GM19043 (cell line): ENCODE data around the gene S1PR3.

ENCODE experiments used
- ATAC-seq: cut with Tn5 transposase; IDR thresholded peaks from one replicate; pipeline ENCODE4 v1.9.1; 2021; ENCODE audit warnings: low read depth; ENCODE audit not compliant: unreplicated experiment

S1PR3 gene

DNA sequence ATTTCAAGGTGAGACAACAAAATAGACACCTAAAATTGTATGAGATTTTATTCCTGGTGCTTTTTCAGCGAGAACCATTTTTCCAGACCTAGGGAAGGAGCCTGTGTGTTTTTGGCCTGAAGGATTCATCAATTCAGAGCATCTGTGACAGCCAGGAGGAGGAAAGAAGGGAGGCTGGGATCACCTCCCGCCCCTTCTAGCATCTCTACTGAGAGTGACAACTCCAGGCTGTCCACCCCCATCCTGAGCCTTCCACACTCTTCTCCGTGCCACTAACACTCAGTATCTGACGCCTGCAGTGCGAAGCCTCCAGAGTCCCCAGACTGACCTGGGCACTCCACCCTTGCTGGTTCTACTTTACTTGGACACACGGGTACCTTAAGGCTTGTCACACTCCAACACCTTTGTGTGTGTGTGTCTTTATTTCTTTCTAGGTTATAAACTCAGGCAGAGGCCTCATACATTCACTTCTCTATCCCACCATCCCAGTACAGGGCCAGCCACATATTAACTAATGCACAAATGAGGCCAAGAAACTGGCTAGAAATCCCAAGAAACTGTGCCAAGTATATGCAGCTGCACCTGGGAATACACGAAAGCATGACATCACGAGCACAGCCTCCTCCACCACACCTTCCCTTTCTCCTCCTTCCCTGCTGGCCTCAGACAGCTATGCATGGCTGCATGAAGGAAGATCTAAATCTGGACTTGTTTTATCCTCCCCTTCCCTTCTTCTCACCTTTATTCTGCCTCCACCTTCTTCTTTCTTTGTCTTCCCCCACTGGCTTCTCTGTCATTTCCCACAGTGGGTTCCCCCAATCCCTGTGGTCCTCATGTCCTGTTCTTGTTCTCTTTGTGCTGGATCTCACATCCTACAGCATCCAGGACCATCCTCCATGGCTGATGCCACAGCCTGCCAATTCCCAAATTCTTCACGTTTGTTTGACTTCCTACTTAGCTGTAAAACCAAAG, 16.0 kb downstream of the S1PR3 start:
- ATAC-seq: no peak

GRCh38 chr9:89008055-89008743, 16.9 kb downstream of the S1PR3 start:
- ATAC-seq: no peak

DNA sequence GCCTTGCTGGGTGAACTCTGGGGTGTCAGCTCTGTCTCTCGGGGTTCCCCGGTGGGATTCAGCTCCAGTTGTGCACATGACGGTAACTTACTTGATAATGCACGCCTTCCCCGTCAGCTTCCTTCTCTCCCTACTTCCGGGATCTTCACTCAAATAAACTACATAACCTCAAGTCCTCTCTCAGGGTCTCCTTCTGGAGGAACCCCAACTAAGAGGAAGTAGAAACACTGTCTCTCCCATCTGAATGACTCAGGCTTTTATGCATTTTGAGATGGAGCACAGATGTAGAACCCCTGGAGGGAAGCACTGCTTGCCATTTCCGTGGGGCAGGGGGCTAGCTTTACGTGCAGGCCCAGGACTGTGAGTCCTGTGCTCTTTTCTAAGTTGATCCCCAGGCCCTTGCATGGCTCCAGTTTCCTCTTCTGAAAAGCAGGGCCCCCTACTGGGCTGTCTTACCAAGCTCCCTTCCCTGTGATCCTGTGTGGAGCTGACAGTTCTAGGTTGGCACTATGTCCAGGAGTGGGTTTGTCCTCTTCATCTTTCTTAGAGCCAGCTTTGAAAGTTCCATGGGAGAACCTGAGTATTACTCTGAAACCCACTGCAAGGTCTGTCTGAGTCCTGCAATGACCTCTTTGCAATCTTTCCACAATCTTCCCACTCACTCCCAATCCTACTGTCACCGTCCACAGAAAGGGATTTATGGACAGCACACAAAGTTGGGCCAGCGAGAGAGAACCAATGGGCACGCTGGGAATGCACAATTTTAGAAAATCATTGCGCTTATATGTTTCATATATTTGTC, 17.7 kb downstream of the S1PR3 start:
- no peak for ATAC-seq

DNA sequence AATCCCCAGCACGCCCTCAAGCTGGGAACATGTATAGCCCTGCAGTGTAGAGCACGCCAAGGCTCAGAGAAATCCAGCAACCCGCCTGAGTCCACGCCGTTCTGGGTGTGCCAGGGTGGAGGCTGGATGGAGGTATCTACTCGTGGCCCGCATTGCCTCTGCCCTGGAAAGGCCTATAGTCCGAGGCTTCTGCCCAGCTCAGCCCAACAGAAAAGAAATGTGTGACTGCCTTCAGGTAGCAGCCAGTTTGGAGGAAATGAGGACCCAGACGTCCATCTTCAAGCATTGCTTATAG, 18.2 kb downstream of the S1PR3 start:
- ATAC-seq: no peak

DNA sequence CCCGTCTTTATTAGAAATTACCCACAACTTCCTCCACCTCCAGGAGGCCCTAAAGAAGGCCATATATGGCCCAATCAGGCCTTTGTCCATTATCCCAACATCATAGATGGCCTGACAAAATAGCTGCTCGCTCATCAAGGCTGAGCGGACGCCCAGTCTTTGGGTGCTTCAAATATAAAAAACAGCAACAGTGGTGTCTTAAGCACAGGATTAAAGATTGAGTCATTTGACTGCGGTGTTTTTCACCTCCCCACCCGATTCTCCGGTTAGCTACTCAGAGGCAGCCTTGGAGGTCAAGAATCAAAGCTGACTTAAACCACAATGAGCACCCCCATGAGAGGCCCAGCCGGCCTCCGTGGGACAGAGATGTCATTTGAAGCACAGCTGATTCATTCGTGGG, 18.8 kb downstream of the S1PR3 start:
- ATAC-seq: no peak

DNA sequence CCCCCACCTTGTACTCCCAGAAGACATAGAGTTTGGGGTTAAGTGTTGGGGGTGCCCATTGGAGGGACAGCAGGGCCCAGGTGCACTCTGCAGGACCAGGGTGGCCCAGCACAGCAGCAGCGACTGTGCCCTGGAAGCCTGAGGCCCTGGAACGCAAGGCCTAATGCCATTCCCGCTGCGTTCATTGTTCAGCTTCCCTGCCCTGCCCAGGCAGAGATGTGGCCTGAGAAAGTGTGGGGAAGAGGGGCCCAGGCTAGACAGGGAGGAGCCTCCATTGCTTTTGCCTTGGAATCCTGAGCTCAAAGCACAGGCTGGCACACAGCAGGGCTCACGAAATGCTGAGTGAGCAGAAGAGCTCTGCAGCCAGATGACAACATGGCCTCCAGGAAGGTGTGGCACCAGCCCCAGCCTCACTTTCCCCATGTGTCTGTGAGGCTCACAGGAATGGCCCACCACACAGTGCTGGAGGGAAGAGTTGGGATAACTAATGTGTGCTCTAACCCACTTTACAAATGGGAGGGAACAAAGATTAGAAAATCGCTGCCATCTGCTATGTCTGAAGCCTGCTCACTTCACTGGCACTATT, 19.4 kb downstream of the S1PR3 start:
- no peak for ATAC-seq

DNA sequence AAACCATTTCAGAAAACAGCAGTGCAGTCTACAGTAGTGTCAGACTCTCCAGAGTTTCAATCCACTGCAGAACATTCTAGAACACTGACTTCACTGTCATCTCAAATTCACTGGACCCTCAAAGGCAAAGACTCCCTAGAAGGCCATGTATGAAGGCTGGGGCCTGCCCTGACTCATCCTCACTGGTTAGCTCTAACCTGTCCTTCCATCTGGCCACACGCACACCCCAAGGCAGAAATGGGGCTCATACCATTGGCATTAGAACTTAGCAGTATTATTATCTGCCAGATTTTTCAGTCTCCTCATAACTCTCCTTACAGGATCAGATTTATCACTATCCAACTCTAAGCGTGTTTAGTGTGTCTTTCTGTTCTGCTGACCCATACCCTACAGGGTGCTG, 20.4 kb downstream of the S1PR3 start:
- ATAC-seq: no peak

DNA sequence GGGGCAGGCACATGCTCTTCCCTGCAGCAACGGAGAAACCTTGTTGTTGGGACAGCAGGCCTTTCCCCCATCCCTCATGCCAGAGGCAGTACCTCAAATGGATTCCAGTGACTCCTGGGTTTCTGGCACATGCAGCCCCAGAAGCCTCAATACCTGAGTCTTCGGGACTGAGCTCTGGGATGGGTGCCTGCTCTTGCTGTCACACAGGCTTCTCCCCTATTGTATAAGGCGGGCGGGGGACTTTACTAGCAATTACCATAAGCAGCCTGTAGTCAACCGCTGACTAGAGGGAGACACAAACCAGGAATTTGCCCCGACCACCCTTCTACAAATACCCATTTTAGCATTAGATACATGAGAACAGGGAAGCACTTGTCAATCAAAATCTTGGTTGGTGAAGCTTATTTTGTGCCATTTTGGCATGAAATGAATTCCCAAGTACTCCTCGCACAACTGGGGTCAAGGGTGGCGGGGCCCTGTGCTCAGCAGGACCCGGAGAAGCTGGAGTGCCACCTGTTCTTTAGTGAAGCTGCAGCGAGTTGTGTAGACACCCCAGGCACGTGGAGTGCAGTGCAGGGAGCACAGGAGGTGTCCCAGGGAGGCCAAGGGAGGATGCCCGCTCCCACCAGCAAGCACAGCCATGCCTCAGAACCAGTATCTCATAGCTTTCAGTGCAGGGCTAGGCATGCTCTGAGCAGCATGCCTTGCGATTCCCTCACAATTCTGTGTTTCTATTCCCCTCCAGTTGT, 21.2 kb downstream of the S1PR3 start:
- no peak for ATAC-seq

DNA sequence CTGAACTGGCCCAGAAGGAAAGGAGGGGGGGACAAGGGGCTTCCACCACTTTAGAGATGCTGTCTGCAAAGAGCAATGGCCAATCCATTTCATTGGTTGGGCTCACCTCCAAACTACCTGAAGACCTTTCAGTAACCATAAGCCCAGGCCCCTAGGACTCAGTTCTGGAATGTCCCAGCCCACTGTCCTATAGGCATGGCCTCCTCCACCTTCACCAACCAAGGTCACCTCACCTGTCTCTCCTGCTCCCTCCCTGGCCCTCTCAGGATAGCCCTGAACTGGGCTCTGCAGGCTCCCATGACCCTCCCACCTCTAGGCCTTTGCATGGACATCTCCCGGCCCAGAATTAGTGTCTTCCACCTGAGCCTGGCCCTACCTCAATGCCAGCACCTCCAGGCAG, 22.4 kb downstream of the S1PR3 start:
- no peak for ATAC-seq

GRCh38 chr9:89014153-89014552, 22.9 kb downstream of the S1PR3 start:
- no peak for ATAC-seq

DNA sequence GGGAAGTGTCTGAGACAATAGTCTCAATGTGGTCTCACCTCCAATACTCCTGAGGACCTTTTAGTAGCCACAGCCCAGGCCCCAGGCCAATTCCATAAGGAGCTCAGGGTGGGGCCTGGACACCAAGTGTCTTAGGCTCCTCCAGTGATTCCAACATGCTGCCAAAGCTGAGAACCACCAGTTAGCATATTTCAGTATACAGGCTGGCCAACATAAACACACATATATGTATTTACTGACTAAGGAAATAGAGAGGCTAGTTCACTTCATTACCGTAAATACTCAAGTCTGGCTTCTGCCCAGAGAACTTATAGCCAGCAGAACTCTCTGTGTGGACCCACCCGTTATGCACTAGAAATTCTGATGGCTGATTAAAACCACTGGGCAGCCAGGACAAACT, 24.1 kb downstream of the S1PR3 start:
- no peak for ATAC-seq

DNA sequence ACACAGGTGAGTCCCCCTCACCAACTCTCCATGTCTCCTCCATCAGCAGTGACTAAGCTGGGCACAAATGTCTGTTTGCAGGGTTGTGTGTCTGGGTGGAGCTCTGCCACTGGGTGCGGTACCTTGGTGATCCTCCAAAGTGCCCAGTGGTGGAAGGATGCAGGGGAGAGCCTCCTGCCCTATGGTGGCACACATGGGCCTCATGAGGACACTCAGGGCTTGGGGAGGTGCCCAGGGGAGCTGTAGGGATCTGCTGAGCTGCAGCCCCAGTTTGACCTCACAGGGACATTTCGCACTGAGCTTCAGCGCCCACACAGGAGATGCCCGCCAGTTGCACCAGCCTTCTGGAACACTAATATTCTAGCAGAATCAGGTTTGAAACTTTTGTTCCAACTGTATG, 29.5 kb downstream of the S1PR3 start:
- ATAC-seq: no peak

- ATAC-seq: no peak
Observed at GRCh38 chr9:89021154-89021803, 30.0 kb downstream of the S1PR3 start.

DNA sequence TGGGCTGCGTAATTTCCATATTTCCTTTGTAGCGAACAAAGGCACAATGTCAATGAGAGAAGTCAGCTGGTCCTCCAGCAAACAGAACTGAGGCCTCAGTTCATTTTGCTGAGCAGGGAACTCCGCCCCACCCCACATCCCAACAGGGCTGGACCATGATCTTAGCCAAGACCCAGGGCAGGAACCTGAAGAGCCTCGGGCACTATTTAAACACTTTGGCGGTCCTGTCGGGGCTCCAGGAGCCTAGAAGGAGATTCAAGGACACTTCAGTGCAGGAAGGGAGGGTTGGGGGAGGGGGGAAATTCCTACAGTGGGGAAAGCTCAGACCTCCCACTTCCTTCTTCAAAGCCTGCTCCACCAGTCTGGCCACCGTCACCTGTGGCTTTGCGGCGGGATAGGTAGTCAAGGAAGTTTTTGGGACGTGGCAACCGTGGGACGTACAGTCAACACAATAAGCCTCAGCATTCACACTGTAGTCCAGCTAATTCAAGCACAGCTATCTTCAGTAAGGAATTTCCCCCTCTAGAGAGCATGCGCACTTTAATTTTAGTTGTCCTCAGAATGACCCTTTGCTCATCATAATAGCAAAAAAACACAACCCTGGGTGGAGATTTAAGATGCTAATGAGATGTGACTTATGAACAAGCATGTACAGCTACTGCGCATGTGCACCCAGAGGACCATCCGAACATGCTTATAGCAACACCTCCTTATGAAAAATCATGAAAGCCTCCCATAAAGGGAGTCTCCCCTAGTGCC, 30.9 kb downstream of the S1PR3 start:
- ATAC-seq: no peak

GRCh38 chr9:89022902-89023301, 31.6 kb downstream of the S1PR3 start:
- ATAC-seq: no peak

GRCh38 chr9:89023740-89024139, 32.5 kb downstream of the S1PR3 start:
- no peak for ATAC-seq

DNA sequence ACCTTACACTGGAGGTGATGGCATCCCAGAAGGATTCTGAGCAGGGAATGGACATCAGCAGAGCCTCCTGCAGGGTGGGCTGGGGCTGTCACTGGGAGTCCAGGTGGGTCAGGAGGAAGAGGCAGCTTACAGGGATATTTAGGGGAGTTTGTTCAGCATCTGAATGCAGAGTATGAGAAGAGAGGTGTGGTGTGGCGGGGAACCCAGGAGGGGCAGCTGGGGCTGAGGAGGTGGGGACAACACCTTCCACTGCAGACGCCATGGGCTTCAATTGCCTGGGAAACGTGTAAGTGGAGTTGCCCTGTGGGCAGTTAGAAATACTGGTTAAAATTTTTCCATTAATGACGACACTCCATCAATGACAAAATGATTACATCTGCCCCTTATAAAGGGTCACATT, 33.5 kb downstream of the S1PR3 start:
- no peak for ATAC-seq

- ATAC-seq: no peak
Observed at GRCh38 chr9:89025553-89025952, 34.3 kb downstream of the S1PR3 start.

GRCh38 chr9:89026876-89027275, 35.6 kb downstream of the S1PR3 start:
- ATAC-seq: no peak
